ENCODE measurements around the gene FANCC.

Gene FANCC

DNA sequence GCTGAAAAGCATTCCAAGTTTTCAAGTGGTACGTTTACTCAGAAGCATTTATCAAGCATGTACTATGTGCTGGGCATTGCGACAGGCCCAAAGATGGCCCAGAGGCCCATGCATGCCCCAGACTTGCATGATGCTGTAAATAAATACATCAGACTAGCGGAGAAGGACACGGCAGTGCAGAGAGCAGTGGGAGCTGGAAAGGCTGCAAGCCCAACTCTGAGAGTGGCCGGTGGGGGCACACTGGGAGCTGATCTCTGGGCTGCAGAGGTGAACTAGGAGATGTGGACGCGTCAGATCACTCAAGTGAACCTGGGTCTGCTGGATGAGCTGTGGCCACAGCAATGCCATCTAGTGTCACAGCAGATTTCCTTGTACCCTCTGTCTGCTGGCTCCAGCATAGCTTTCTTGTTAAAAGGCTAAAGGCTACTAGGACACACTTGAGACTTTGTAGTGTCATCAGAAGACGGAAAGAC is 246.9 kb downstream of the FANCC start:
- DNase-seq (ENCODE audit: low read depth in 2 of 2) = no peak

- no peak for DNase-seq (ENCODE audit: low read depth in 2 of 2)
These were observed 249.6 kb downstream of the FANCC start for GRCh38 chr9:95067897-95068296.

- DNase-seq (ENCODE audit: low read depth in 2 of 2) = no peak
These were observed 250.5 kb downstream of the FANCC start for GRCh38 chr9:95067057-95067456.

DNA sequence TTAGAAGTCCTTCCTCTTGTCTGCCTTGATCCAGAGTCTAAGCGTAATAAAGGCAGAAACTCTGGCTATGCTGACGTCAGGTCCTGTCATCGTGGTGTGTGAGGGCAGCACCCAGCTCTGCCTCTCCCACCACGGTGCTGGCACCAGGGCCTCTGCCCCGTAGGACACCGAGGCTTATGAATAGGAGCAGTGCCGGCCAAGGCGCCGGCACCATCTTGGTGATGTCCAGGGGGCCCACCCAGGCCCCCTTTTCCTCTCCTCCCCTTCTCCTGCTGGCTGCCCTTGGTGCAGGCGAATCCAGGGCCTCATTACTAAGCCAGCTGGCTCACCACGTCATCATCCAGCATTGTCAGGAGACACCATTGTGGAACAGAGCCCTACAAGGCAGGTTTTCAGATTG is 252.3 kb downstream of the FANCC start:
- DNase-seq (ENCODE audit: low read depth in 2 of 2) = no peak

DNA sequence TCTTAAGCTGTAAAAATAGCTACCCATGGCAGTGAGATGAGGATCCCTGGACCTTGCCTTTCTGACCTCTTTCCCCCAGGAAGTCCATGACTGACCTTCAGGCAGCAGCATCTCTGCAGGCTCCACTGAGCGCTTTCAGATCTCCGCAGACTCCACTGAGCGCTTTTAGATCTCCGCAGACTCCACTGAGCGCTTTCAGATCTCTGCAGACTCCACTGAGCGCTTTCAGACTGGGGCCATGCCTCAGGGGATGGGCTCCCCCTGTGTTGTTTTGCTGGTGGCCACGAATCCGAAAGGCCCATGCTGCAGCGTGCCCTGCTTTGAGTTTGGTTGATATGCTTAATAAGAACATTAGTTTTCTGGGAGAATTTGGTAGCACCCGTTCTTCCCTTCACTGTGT is 254.2 kb downstream of the FANCC start:
- DNase-seq (ENCODE audit: low read depth in 2 of 2) = no peak

GRCh38 chr9:95062596-95063065 is 254.9 kb downstream of the FANCC start:
- DNase-seq (ENCODE audit: low read depth in 2 of 2) = no peak

GRCh38 chr9:95061916-95062595 is 255.5 kb downstream of the FANCC start:
- DNase-seq (ENCODE audit: low read depth in 2 of 2) = no peak

- no peak for DNase-seq (ENCODE audit: low read depth in 2 of 2)
These were observed 256.6 kb downstream of the FANCC start for GRCh38 chr9:95060916-95061315.

DNA sequence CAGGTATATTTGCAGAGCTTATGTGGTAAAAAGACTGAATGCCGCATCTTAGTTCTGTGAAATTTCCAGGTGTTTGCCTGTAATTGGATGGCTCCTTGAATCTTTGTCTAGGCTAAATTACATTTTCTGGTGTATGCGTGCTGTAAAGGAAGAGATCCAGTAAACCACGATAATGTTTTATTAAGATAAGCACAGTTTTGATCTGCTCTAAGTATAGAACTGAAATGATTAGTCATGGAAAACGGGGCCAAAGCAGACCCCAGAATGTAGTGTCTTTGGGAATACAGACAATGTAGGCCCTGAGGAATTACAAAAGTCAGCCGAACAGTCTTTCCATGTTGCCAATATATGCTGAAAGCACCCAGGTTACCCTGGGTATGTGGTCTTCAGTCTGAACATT is 257.3 kb downstream of the FANCC start:
- no peak for DNase-seq (ENCODE audit: low read depth in 2 of 2)

- DNase-seq (ENCODE audit: low read depth in 2 of 2) = no peak
These were observed 258.6 kb downstream of the FANCC start for GRCh38 chr9:95058795-95059386.

- no peak for DNase-seq (ENCODE audit: low read depth in 2 of 2)
These were observed 259.3 kb downstream of the FANCC start for GRCh38 chr9:95058121-95058785.

- DNase-seq (ENCODE audit: low read depth in 2 of 2) = no peak
These were observed 260.4 kb downstream of the FANCC start for GRCh38 chr9:95057101-95057500.

DNA sequence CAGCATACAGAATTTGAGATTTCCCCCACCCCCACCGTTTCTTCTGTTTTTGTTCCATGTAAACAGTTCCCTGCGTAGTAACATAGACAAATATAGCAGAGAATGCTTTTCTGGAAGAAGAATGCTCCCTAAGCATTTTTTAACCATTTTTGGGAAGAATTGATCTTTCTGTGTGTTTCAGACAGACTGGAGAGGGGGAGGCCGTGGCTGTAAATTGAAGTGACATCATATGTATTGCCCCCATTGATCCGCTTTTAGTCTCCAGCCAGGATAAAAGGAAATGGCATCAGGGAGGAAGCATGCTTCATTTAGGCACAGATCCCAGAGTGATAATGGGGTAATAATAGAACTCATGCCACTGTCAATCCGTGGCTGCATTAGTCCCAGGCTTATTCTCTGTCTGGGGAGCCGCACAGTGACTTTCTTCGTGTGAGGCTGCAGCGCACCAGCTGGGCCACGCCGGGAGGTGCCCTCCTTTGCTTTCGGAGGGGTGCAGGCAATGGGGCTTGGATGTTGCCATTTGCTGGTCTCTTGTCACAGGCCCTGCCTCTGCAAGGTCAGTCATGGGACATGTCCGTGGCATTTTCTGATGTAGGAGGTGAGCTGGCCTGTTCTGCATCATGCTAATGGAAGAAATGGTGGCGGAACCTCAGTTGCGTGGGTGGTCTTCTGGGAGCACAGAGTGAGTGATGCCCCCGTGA is 261.5 kb downstream of the FANCC start:
- no peak for DNase-seq (ENCODE audit: low read depth in 2 of 2)

DNA sequence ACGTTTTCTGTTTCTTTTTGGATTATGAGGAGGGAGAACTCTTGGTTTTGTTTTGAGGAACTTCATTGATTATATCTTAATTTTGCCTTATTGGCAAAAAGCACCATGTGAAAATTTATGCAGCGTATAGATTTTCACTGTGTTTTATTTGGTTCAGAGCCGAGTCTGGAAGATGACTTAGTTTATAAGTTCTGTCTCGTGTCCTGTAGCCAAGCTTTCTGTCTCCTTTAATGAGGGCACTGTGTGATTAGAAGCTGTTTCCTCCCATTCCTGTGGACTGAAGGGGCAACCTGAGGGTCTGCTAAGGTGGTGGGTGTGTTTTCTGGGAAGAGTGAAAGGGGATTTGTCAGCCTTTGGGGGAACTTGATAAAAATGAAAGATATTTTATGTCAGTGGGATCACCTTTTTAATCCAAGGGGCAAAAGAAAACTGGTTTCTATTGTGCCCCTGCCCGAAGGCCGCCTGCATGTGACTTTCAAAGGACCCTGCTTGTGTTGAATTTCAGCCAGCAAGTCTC is 262.1 kb downstream of the FANCC start:
- no peak for DNase-seq (ENCODE audit: low read depth in 2 of 2)

GRCh38 chr9:95053611-95054570 is 263.6 kb downstream of the FANCC start:
- DNase-seq (ENCODE audit: low read depth in 2 of 2) = no peak

- no peak for DNase-seq (ENCODE audit: low read depth in 2 of 2)
These were observed 267.7 kb downstream of the FANCC start for GRCh38 chr9:95049761-95050160.
